Vagina (tissue), 2 donors: ENCODE data around the gene NUP98. TPM values are rescaled to one million over a fixed set of nuclear protein-coding genes. Genes with fewer than 3 reads are reported as not detected.

Source experiments
- DNase-seq, 2 donors: peaks; one replicate each; pipeline ENCODE4 v3.0.0-alpha.2; 2017; ENCODE audit errors: extremely low spot score in 2 of 2
- H3K27ac ChIP-seq: fragments of 200-600 bp; sonication (generic); one replicate; pipeline ENCODE4 v1.5.1; 2019
- H3K27me3 ChIP-seq: fragments of 200-600 bp; sonication (generic); one replicate; pipeline ENCODE4 v1.5.1; 2019
- H3K36me3 ChIP-seq, 2 donors: fragments of 200-600 bp; sonication (generic); one replicate each; pipeline ENCODE4 v1.5.1; 2017 to 2019
- H3K4me1 ChIP-seq: fragments of 200-600 bp; sonication (generic); one replicate; pipeline ENCODE4 v1.5.1; 2019
- H3K4me3 ChIP-seq, 2 donors: fragments of 200-600 bp; sonication (generic); 1 replicate in 1 of 2; 2 replicates in 1 of 2; pipeline ENCODE4 v1.5.1; 2016 to 2019
- H3K9me3 ChIP-seq: fragments of 200-600 bp; sonication (generic); one replicate; pipeline ENCODE4 v1.5.1; 2019
- POLR2A ChIP-seq, 2 donors: fragments of 450-650 bp; IDR thresholded peaks; one replicate each; pipeline ENCODE4 v1.6.1; 2017; ENCODE audit warnings: antibody characterized with exemption in 2 of 2, mild to moderate bottlenecking in 2 of 2, moderate library complexity in 2 of 2
- POLR2AphosphoS5 ChIP-seq, 2 donors: sonication (generic); formaldehyde crosslinking; IDR thresholded peaks; one replicate each; pipeline ENCODE4 v1.9.0; 2017; ENCODE audit warnings: antibody characterized with exemption in 2 of 2, mild to moderate bottlenecking in 2 of 2, low read depth in 1 of 2; ENCODE audit not compliant: insufficient read depth in 1 of 2
- intact Hi-C: fragments of 100-400 bp; cut with DNase I; formaldehyde crosslinking; loops from one replicate; pipeline ENCODE4 v1.15.1; 2023
- small RNA-seq: library from RNA; depleted of rRNA; stranded (forward); fragments of <200 nt; gene quantifications from one replicate; pipeline ENCODE3, GENCODE V24; 2016
- total RNA-seq: library from RNA; depleted of rRNA; stranded (reverse); fragments of >200 nt; gene quantifications from one replicate; pipeline ENCODE4 v1.2.3, GENCODE V29; 2016
- TF ChIP-seq, protein P1 (sequence below), 3 experiments: fragments of 450-650 bp in 2 of 3; fragments of 200-600 bp in 1 of 3; sonication (generic) in 1 of 3; IDR thresholded peaks; one replicate each; pipeline ENCODE4 v1.5.1; 2017 to 2019; ENCODE audit warnings: antibody characterized with exemption in 3 of 3, mild to moderate bottlenecking in 2 of 3, moderate library complexity in 2 of 3

NUP98 gene
- total RNA-seq, 1 donor from 2014 or later: 110 TPM

DNA sequence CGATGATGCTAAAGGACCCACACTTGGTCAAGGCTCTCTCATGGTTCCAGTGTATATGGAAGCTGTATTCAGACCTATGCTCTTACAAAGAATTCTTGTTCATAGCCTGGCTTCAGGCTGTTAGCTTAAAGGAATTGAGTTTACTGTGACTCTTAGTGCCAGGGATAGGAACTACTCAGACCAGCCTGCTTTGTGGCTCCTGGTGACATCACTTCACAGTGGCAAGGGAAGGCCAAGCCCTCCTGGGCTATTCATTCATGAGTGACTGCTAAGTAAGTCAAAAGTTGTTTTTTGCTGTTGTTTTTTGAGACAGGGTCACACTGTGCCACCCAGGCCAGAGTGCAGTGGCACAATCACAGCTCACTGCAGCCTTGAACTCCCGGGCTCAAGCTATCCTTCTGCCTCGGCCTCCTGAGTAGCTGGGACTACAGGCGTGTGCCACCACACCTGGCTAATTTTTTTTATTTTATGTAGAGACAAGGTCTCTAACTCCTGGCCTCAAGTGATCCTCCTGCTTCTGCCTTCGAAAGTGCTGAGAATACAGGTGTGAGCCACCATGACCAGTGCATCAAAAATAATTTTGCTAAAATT lies 165.2 kb downstream of the NUP98 start:
- H3K9me3 ChIP-seq: no peaks in the 10 kb centered on the region
- H3K4me1 ChIP-seq: no peaks in the 10 kb centered on the region
- no peak overlapping the region for H3K4me3 ChIP-seq
- no peak for TF ChIP-seq POLR2AphosphoS5 (IDR thresholded peaks at IDR 0.05; ENCODE audit: insufficient read depth in 1 of 2, low read depth in 1 of 2)
- TF ChIP-seq, protein P1, sequence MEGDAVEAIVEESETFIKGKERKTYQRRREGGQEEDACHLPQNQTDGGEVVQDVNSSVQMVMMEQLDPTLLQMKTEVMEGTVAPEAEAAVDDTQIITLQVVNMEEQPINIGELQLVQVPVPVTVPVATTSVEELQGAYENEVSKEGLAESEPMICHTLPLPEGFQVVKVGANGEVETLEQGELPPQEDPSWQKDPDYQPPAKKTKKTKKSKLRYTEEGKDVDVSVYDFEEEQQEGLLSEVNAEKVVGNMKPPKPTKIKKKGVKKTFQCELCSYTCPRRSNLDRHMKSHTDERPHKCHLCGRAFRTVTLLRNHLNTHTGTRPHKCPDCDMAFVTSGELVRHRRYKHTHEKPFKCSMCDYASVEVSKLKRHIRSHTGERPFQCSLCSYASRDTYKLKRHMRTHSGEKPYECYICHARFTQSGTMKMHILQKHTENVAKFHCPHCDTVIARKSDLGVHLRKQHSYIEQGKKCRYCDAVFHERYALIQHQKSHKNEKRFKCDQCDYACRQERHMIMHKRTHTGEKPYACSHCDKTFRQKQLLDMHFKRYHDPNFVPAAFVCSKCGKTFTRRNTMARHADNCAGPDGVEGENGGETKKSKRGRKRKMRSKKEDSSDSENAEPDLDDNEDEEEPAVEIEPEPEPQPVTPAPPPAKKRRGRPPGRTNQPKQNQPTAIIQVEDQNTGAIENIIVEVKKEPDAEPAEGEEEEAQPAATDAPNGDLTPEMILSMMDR (IDR thresholded peaks at IDR 0.05): no peak
- no peak for TF ChIP-seq POLR2A (IDR thresholded peaks at IDR 0.05)
- intact Hi-C loops: no loop called here
- H3K27me3 ChIP-seq: no peaks in the 10 kb centered on the region
- H3K27ac ChIP-seq: no peak overlapping the region
- no peaks in the 10 kb centered on the region for H3K36me3 ChIP-seq
- DNase-seq: no peak

- H3K27ac ChIP-seq: no peak overlapping the region
- no peaks in the 10 kb centered on the region for H3K9me3 ChIP-seq
- TF ChIP-seq POLR2A (IDR thresholded peaks at IDR 0.05): no peak
- no peaks in the 10 kb centered on the region for H3K4me1 ChIP-seq
- no peak overlapping the region for H3K4me3 ChIP-seq
- no peaks in the 10 kb centered on the region for H3K36me3 ChIP-seq
- no peaks in the 10 kb centered on the region for H3K27me3 ChIP-seq
- intact Hi-C loops: no loop called here
- no peak for DNase-seq
These were observed 166.0 kb downstream of the NUP98 start for GRCh38 chr11:3631331-3631730.

GRCh38 chr11:3627291-3627690 lies 170.1 kb downstream of the NUP98 start:
- Histone ChIP-seq H3K27me3 (no peaks in the 10 kb centered on the region), H3K4me3 (no peak overlapping the region), H3K36me3 (no peaks in the 10 kb centered on the region), H3K27ac (no peak overlapping the region), H3K9me3 (no peaks in the 10 kb centered on the region), H3K4me1 (no peaks in the 10 kb centered on the region)
- intact Hi-C loops: no loop called here
- no peak for DNase-seq
- no peak for TF ChIP-seq POLR2AphosphoS5 (IDR thresholded peaks at IDR 0.05; ENCODE audit: insufficient read depth in 1 of 2, low read depth in 1 of 2)
- no peak for TF ChIP-seq POLR2A (IDR thresholded peaks at IDR 0.05)
- TF ChIP-seq, protein P1 (IDR thresholded peaks at IDR 0.05): no peak

DNA sequence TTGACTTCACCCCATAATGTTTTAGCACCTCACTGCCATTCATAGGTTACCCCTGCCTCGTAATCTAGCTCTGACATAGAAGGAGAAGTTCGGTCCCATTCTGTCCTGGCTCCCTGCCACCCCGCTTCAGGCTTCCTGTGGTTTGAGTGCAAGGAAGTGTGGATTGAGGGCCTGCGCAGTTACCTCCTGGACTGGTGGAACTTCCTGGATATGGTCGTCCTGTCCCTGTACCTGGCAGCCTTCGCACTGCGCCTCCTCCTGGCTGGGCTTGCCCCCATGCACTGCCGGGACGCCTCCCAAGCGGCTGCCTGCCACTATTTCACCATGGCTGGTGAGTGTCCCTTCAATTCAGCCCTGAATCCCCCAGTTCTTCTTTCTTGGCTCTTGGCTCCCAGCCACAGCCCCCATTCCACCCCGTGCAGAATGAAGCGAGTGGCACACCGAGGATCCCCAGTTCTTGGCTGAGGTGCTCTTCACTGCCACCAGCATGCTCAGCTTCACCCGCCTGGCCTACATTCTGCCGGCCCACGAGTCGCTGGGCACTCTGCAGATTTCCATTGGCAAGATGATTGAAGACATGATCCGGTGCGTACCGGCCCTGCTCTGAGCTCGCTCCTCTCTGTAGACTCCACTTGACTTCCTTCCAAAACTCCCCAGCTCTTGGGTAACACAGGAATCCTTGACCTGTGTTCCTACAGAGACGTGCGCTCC lies 170.9 kb downstream of the NUP98 start:
- no peak for TF ChIP-seq POLR2AphosphoS5 (IDR thresholded peaks at IDR 0.05; ENCODE audit: insufficient read depth in 1 of 2, low read depth in 1 of 2)
- no peak for TF ChIP-seq POLR2A (IDR thresholded peaks at IDR 0.05)
- TF ChIP-seq, protein P1 (IDR thresholded peaks at IDR 0.05): no peak
- Histone ChIP-seq H3K4me3 (no peak overlapping the region), H3K27me3 (no peaks in the 10 kb centered on the region), H3K36me3 (no peaks in the 10 kb centered on the region), H3K9me3 (no peaks in the 10 kb centered on the region), H3K27ac (no peak overlapping the region), H3K4me1 (no peaks in the 10 kb centered on the region)
- DNase-seq: no peak
- intact Hi-C loops: no loop called here

Small RNA genes within 50 kb of the gene (small RNA-seq; reads per million reads assigned to genes)
- gene RF00019 (not detected), gene RNU6-1143P (not detected), gene RNU7-50P (not detected)

Other genes with a start within 250 kb of the NUP98 start
- gene ART5, start 155.6 kb downstream of the NUP98 start, total RNA-seq: 3.2 TPM
- gene ART1, start 152.4 kb downstream of the NUP98 start, total RNA-seq: not detected
- not detected for gene CHRNA10, start 126.2 kb downstream of the NUP98 start, total RNA-seq
- gene PGAP2, start 11.0 kb upstream of the NUP98 start, total RNA-seq: 19.6 TPM
- 107 TPM for gene RHOG, start 43.4 kb upstream of the NUP98 start, total RNA-seq
- 68.8 TPM for gene STIM1, start 58.1 kb upstream of the NUP98 start, total RNA-seq